Common myeloid progenitor, CD34-positive (primary cell): ENCODE data around the gene SENP2. TPM values are rescaled to one million over a fixed set of nuclear protein-coding genes. Genes with fewer than 3 reads are reported as not detected.

Experiments used
- CTCF ChIA-PET: fragments of 350-600 bp; sonication (Branson Sonifier 250); formaldehyde crosslinking; loops from one replicate; lab custom pipeline; 2021; ENCODE audit warnings: antibody characterized with exemption; lab: Charles Lee
- POLR2A ChIA-PET: fragments of 350-600 bp; sonication (Branson Sonifier 250); formaldehyde crosslinking; loops from one replicate; lab custom pipeline; 2021; ENCODE audit warnings: antibody characterized with exemption; lab: Charles Lee
- DNase-seq, 3 donors: peaks; one replicate each; pipeline versions ENCODE4 v3.0.0 to v3.0.0-alpha.2; 2013
- H3K27ac ChIP-seq, 2 experiments: 1 replicate in 1 of 2; 2 replicates in 1 of 2; pipeline ENCODE4 v1.7.0; 2013; ENCODE audit warnings: inconsistent platforms in 2 of 2, low read length in 2 of 2, mild to moderate bottlenecking in 2 of 2, low read depth in 1 of 2, moderate library complexity in 1 of 2; ENCODE audit not compliant: severe bottlenecking in 2 of 2, insufficient read depth in 1 of 2, poor library complexity in 1 of 2
- H3K27me3 ChIP-seq, 5 experiments: replicated peaks in 2 of 5; 1 replicate in 3 of 5; 2 replicates in 2 of 5; pipeline versions ENCODE4 v1.6.1 to v1.7.0; 2013; ENCODE audit warnings: low read length in 4 of 5, mild to moderate bottlenecking in 2 of 5, moderate library complexity in 2 of 5, inconsistent platforms in 1 of 5; ENCODE audit not compliant: insufficient read depth in 5 of 5, control insufficient read depth in 4 of 5
- H3K36me3 ChIP-seq, 4 experiments: 1 replicate in 2 of 4; 2 replicates in 2 of 4; pipeline versions ENCODE4 v1.6.1 to v1.7.0; 2013; ENCODE audit warnings: low read length in 3 of 4, control low read depth in 1 of 4, mild to moderate bottlenecking in 1 of 4; ENCODE audit not compliant: control insufficient read depth in 4 of 4, insufficient read depth in 4 of 4
- H3K4me1 ChIP-seq, 4 experiments: 1 replicate in 3 of 4; 2 replicates in 1 of 4; pipeline versions ENCODE4 v1.6.1 to v1.7.1; 2013; ENCODE audit warnings: low read length in 3 of 4, mild to moderate bottlenecking in 3 of 4, control low read depth in 1 of 4, inconsistent platforms in 1 of 4, moderate library complexity in 1 of 4; ENCODE audit not compliant: control insufficient read depth in 4 of 4, insufficient read depth in 4 of 4; ENCODE audit errors: control extremely low read depth in 1 of 4
- H3K4me3 ChIP-seq, 7 experiments: 1 replicate in 4 of 7; 2 replicates in 3 of 7; pipeline versions ENCODE4 v1.5.1 to v1.7.0; 2013; ENCODE audit warnings: mild to moderate bottlenecking in 7 of 7, low read length in 6 of 7, moderate library complexity in 6 of 7, inconsistent platforms in 2 of 7, low read depth in 2 of 7, control low read depth in 1 of 7; ENCODE audit not compliant: insufficient read depth in 4 of 7, control insufficient read depth in 1 of 7; ENCODE audit errors: extremely low read depth in 1 of 7
- H3K9me3 ChIP-seq, 5 experiments: 1 replicate in 4 of 5; 2 replicates in 1 of 5; pipeline versions ENCODE4 v1.6.1 to v1.7.1; 2013; ENCODE audit warnings: low read length in 4 of 5, mild to moderate bottlenecking in 2 of 5, inconsistent platforms in 1 of 5, low read depth in 1 of 5, moderate library complexity in 1 of 5; ENCODE audit not compliant: control insufficient read depth in 4 of 5, insufficient read depth in 2 of 5; ENCODE audit errors: control extremely low read depth in 1 of 5
- WGBS: methylation state at CpG from one replicate; pipeline ENCODE4 v1.1.5; 2013; ENCODE audit not compliant: insufficient coverage; 5-methylcytosine and 5-hydroxymethylcytosine counted together
- polyA plus RNA-seq: library from polyadenylated mRNA; unstranded; fragments of 120-200 nt; gene quantifications from one replicate; pipeline ENCODE4 v1.2.1, GENCODE V29; 2013

Gene SENP2
- 24.2 TPM for polyA plus RNA-seq

DNA sequence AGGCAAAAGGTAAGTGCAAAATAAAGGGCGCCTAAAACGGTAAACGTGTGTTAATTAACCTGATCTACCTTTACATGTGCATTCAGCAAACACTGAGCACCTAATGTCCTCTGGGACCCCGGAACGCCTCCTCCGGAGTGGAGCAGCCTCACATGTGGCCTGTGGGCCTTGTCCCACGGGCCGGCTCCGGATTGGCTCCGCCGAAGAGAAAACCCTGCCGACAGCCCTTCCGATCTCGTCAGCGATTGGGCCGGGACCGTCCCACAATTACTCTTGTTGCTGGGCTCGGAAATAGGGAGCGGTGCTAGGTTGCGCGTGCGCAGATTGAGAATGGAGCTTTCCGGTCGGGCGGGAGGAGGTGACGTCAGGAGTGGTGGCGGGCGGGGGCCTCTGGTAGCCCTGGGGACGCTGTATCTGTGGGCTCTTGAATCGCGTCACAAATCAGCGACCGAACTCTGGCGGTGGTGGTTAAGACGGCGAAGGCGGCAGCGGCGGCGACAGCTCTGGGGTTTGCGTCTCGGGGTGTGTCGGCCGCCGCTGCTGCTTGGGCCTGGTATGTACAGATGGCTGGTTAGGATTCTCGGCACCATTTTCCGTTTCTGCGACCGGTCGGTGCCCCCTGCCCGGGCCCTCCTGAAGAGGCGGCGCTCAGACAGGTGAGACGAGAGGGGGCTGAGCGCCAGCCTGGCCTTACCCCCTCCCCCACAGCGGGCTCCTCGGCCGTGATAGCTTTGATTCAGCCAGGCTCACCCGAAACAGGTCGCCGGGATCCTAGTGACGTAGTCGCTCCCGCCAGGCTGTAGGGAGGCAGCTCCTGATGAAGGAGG, at the start of gene SENP2:
TSS of gene SENP2 (plus strand) at position 437 of the 827 bp plus-strand sequence. CDS start at position 556, 119 bp downstream.
- DNase-seq, result peak; percentile 99 to 100 (median 100)
- CTCF ChIA-PET, result interaction anchor here (1.8 to 7.0 kb wide), 3 partner anchors 10 to 26 kb away, joined by 4 to 40 read pairs (median 11); no protein-coding TSS in a partner anchor
- H3K9me3 ChIP-seq, result no peaks in the 10 kb centered on the region
- H3K27ac ChIP-seq, result peak within 1 kb of the TSS; percentile 82 to 94
- H3K4me3 ChIP-seq, result peak within 1 kb of the TSS; percentile 72 to 100 (median 98)
- H3K4me1 ChIP-seq, result peaks cover 7 to 33% (median 25%) of the 10 kb centered on the region in 4 experiments
- H3K27me3 ChIP-seq, result no peaks in the 10 kb centered on the region
- 0% methylated on average over 55 of the region's 64 CpGs for WGBS
- POLR2A ChIA-PET, result interaction anchor here (0.7 to 1.0 kb wide), 2 partner anchors 24 to 352 kb away, joined by 3 to 5 read pairs; partner anchors contain the start of gene TRA2B
- peaks cover 0 to under 1% (median 0%) of the 10 kb centered on the region in 4 experiments for H3K36me3 ChIP-seq

- no peaks in the 10 kb centered on the region for H3K36me3 ChIP-seq
- WGBS, result 27% methylated on average over 7 of the region's 9 CpGs
- no peaks in the 10 kb centered on the region for H3K27me3 ChIP-seq
- H3K9me3 ChIP-seq, result no peaks in the 10 kb centered on the region
- peaks cover 0 to 12% (median 8%) of the 10 kb centered on the region in 4 experiments for H3K4me1 ChIP-seq
- peak; percentile 49 to 80 (median 76) for DNase-seq
- POLR2A ChIA-PET, result no interaction called here
- no peak overlapping the region for H3K27ac ChIP-seq
- CTCF ChIA-PET, result interaction anchor here (1.3 to 1.4 kb wide), 2 partner anchors 9 to 38 kb away, joined by 4 to 6 read pairs; no protein-coding TSS in a partner anchor
- H3K4me3 ChIP-seq, result peak overlapping the region in 1 of 7 experiments; percentile 33
Observed at GRCh38 chr3:185537369-185537970, 48.6 kb upstream of the SENP2 start.

- WGBS, result no CpG with 5 or more reads among the region's 2 CpGs
- Histone ChIP-seq H3K4me3 (no peak overlapping the region), H3K27me3 (no peaks in the 10 kb centered on the region), H3K36me3 (no peaks in the 10 kb centered on the region), H3K9me3 (no peaks in the 10 kb centered on the region), H3K27ac (no peak overlapping the region), H3K4me1 (peaks cover 0 to 12% (median 8%) of the 10 kb centered on the region in 4 experiments)
- ChIA-PET CTCF (interaction anchor here (1.3 kb wide), 1 partner anchor 19 kb away, joined by 3 read pairs; no protein-coding TSS in a partner anchor), POLR2A (no interaction called here)
- DNase-seq, result no peak
Observed at GRCh38 chr3:185539934-185540333, 46.2 kb upstream of the SENP2 start.

- POLR2A ChIA-PET, result no interaction called here
Observed at GRCh38 chr3:185540695-185541094, 45.4 kb upstream of the SENP2 start.

DNA sequence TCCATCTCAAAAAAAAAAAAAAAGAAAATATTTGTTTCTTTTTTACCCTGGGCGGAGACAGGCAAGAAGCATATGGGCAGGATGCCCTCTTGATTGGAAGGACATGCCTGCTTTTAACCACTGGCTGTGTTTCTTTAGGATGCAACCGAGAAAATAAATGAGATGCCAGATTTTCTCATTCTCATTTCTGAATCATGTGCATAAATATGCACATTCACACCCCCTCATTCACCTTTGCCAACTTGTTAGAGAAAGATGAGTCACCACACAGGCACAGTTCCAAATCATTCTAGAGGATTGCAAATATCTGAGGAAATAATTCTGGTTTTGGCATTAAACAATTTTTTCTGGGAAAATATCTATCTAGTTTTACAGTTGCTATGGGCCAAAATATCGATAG, 37.0 kb upstream of the SENP2 start:
- Histone ChIP-seq H3K9me3 (no peaks in the 10 kb centered on the region), H3K27me3 (no peaks in the 10 kb centered on the region), H3K4me3 (no peak overlapping the region), H3K4me1 (peaks cover 0 to 2% (median 0%) of the 10 kb centered on the region in 4 experiments), H3K36me3 (no peaks in the 10 kb centered on the region), H3K27ac (no peak overlapping the region)
- ChIA-PET POLR2A (no interaction called here), CTCF (no interaction called here)
- peak; percentile 14 to 40 (median 38) for DNase-seq
- 100% methylated on average over 1 of the region's 3 CpGs for WGBS

More at GRCh38 chr3:185540695-185541094, 45.4 kb upstream of the SENP2 start:
- no peak for DNase-seq
- Histone ChIP-seq H3K4me3 (no peak overlapping the region), H3K27ac (no peak overlapping the region), H3K4me1 (peaks cover 0 to 12% (median 8%) of the 10 kb centered on the region in 4 experiments), H3K36me3 (no peaks in the 10 kb centered on the region), H3K9me3 (no peaks in the 10 kb centered on the region), H3K27me3 (no peaks in the 10 kb centered on the region)
- 91% methylated on average over 4 of the region's 7 CpGs for WGBS
- CTCF ChIA-PET, result interaction anchor here (1.3 kb wide), 1 partner anchor 18 kb away, joined by 3 read pairs; no protein-coding TSS in a partner anchor

DNA sequence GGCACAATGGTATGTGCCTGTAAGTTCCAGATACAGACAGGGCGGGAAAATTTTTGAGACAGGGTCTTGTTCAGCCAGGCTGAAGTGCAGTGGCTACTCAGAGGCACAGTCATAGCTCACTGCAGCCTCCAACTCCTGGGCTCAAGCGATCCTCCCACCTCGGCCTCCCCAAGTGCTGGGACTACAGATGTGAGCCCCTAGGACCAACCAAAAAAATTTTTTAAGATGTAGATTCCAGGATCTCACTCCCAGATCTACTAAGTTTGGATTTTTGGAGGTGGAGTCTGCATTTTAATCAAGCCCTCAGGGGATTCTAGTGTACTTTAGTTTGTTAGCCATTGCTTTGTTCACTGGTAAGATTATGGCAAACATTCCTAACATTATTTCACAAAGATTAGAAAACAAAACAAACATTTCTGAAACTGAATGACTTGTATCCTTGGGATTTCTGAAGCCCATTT, 36.4 kb upstream of the SENP2 start:
- peaks cover 0 to 2% (median 0%) of the 10 kb centered on the region in 4 experiments for H3K4me1 ChIP-seq
- no peaks in the 10 kb centered on the region for H3K27me3 ChIP-seq
- POLR2A ChIA-PET, result no interaction called here
- H3K36me3 ChIP-seq, result no peaks in the 10 kb centered on the region
- H3K9me3 ChIP-seq, result no peaks in the 10 kb centered on the region
- H3K4me3 ChIP-seq, result no peak overlapping the region
- H3K27ac ChIP-seq, result no peak overlapping the region
- WGBS, result 100% methylated on average over 3 of the region's 3 CpGs
- no peak for DNase-seq
- CTCF ChIA-PET, result no interaction called here
